Testis (tissue), 2 donors: Measurements from ENCODE around the gene CDH4.

Experiments
- POLR2A ChIP-seq: fragments of 450-650 bp; IDR thresholded peaks from one replicate; pipeline ENCODE4 v1.6.1; 2017; ENCODE audit warnings: antibody characterized with exemption, mild to moderate bottlenecking, moderate library complexity
- TF ChIP-seq, protein P1 (sequence below), 3 experiments: fragments of 450-650 bp in 2 of 3; fragments of 200-600 bp in 1 of 3; sonication (generic) in 1 of 3; IDR thresholded peaks; one replicate each; pipeline ENCODE4 v1.5.1; 2016 to 2019; ENCODE audit warnings: antibody characterized with exemption in 3 of 3, mild to moderate bottlenecking in 2 of 3, moderate library complexity in 1 of 3

DNA sequence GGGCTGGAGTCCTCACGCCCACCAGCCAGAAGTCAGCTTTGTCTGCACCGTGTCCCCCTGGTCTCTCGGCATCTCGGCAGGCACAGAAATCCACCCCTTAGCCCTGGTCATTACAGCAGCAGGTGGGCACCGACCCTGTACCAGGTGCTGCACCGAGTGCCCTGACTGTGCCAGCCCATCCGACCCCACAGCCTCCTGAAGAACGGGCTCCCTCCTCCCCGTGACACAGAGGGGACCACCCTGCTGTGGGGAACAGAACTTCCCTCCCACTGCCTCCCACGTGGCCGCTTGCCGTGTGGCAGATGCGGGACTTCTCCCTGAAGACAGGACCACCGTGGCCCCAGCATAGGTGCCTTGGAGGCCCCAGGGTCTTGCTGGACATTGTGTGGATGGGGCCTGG is 652.4 kb downstream of the CDH4 start:
- TF ChIP-seq, protein P1, sequence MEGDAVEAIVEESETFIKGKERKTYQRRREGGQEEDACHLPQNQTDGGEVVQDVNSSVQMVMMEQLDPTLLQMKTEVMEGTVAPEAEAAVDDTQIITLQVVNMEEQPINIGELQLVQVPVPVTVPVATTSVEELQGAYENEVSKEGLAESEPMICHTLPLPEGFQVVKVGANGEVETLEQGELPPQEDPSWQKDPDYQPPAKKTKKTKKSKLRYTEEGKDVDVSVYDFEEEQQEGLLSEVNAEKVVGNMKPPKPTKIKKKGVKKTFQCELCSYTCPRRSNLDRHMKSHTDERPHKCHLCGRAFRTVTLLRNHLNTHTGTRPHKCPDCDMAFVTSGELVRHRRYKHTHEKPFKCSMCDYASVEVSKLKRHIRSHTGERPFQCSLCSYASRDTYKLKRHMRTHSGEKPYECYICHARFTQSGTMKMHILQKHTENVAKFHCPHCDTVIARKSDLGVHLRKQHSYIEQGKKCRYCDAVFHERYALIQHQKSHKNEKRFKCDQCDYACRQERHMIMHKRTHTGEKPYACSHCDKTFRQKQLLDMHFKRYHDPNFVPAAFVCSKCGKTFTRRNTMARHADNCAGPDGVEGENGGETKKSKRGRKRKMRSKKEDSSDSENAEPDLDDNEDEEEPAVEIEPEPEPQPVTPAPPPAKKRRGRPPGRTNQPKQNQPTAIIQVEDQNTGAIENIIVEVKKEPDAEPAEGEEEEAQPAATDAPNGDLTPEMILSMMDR (IDR thresholded peaks at IDR 0.05): no peak
- no peak for TF ChIP-seq POLR2A
